Fibroblast of the aortic adventitia (primary cell): ENCODE data around the gene M1AP. TPM values are rescaled to one million over a fixed set of nuclear protein-coding genes. Genes with fewer than 3 reads are reported as not detected.
A peak's percentile ranks its signal among the peaks of the same experiment; 100 is the strongest.

Source experiments
- DNase-seq: peaks from one replicate; pipeline ENCODE4 v3.0.0-alpha.2; 2010; ENCODE audit warnings: low read depth
- H3K4me3 ChIP-seq: 2 replicates; pipeline ENCODE4 v1.5.1; 2011; ENCODE audit warnings: low read depth, mild to moderate bottlenecking, control low read depth, low read length, moderate library complexity
- total RNA-seq: library from RNA; depleted of rRNA; stranded (reverse); fragments of >200 nt; gene quantifications from 2 replicates; pipeline ENCODE4 v1.2.3, GENCODE V29; 2012; ENCODE audit warnings: low replicate concordance
- TF ChIP-seq, protein P1 (sequence below): IDR thresholded peaks from 2 replicates; pipeline ENCODE4 v1.5.1; 2011; ENCODE audit warnings: mild to moderate bottlenecking, low read length, control low read depth, inconsistent platforms; ENCODE audit not compliant: insufficient read depth

M1AP gene
- total RNA-seq, 1 donor = not detected

DNA sequence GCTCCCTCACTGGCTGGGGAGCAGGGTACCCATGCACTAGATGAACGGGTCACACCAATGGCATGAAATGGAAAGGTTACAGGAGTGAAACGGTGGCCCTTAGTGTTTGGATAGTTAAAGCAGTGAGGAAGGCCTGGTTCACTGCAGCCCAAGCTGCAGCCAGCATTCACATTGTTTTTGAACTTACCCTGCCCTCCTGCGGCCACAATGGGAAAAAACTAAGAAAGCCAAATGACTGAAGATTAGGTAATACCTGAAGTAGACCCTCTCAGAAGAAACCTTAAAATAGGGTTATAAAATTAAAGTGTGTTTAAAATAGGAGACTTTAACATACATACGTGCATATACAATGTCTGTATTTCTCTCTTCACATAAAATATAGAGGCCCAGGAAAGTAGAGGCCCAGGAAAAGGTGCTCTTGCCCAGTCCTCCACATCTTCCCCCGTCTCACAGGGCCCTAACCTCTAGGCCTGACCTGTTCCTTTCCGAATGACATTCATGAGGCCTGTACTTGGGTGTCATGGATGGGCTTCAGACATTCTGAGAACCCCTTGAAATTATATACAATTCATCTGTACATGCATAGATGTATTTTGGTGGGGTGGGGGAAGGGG lies 60.4 kb downstream of the M1AP start:
- TF ChIP-seq, protein P1, sequence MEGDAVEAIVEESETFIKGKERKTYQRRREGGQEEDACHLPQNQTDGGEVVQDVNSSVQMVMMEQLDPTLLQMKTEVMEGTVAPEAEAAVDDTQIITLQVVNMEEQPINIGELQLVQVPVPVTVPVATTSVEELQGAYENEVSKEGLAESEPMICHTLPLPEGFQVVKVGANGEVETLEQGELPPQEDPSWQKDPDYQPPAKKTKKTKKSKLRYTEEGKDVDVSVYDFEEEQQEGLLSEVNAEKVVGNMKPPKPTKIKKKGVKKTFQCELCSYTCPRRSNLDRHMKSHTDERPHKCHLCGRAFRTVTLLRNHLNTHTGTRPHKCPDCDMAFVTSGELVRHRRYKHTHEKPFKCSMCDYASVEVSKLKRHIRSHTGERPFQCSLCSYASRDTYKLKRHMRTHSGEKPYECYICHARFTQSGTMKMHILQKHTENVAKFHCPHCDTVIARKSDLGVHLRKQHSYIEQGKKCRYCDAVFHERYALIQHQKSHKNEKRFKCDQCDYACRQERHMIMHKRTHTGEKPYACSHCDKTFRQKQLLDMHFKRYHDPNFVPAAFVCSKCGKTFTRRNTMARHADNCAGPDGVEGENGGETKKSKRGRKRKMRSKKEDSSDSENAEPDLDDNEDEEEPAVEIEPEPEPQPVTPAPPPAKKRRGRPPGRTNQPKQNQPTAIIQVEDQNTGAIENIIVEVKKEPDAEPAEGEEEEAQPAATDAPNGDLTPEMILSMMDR = peak; percentile 71
- peak; percentile 85 for DNase-seq

DNA sequence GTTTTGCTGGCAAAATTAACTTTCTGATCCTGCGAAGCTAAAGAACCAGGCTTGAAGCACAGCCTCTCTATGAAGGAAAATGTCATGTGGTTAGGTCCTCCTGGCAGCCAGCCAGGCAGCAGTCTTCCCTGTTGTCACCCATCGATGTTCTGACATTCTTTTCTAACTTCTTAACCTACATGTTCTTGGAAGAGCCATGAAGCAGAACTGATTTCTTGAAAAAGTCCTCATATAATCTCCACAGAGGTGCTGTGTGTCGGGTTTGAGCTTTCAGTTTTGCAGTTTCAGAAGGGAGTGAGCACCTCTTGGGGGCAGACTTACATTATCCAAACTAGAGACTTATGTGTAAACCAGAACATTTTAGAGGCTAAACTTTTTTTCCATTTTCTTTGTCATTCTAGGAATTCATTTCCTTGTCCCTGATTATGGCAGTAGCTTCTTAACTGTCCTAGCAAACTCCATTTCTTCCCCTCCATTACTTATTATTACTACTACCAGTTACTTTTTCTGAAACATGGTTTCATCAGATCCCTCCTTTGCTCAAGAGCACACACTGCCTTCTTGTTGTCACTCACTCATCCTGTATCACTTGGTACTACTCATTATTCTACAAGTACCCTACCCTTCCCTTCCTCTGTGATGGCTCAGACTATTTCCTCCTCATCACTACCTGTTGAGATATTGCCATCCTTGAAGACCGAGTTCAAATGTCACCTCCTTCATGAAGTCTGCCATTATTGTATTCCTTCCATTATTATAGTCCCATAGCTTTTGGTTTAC lies 62.5 kb downstream of the M1AP start:
- no peak for DNase-seq
- TF ChIP-seq, protein P1 = no peak
- H3K4me3 ChIP-seq = no peak overlapping the region

More for the DNA sequence above, 60.4 kb downstream of the M1AP start:
- H3K4me3 ChIP-seq = no peak overlapping the region

- peak; percentile 59 for DNase-seq
- TF ChIP-seq, protein P1 = no peak
- H3K4me3 ChIP-seq = no peak overlapping the region
These were observed 64.0 kb downstream of the M1AP start for GRCh38 chr2:74584088-74584645.

DNA sequence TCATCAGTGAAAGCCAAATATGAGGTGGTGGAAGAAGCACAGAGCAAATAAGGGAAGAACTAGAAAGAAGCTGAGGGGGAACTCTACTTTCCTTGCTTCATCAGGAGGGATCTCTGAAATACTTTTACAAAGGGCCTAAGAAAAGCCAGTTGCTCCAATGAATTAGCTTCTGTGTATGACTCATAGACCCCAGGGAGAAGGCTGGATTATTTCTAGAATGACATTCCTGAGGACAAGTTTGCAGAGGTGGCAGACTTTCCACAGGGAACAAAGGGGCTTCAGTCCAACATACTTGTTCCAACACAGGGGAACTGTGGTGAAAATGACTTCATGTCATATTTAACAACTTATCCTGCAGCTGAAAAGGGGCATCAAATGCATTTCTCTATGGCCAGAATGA lies 64.6 kb downstream of the M1AP start:
- peak; percentile 69 for DNase-seq
- TF ChIP-seq, protein P1 = no peak
- no peak overlapping the region for H3K4me3 ChIP-seq

DNA sequence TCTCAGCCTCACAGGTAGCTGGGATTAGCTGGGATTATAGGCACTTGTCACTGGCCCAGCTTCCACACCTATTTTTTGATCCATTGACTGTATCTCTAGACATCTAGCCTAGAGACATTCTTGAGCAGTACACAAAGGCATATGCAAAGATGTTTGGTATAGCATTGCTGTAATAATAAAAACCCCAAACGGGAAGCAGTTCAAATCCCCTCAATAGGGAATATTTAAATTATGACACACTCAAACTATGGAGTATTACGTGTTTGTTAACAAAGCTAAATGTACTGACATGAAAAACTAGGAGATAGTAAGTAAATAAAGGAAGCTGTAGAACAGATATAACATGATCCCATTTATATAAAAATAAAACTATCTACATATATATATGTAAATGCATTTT lies 65.9 kb downstream of the M1AP start:
- DNase-seq = no peak
- TF ChIP-seq, protein P1 = no peak
- H3K4me3 ChIP-seq = no peak overlapping the region

DNA sequence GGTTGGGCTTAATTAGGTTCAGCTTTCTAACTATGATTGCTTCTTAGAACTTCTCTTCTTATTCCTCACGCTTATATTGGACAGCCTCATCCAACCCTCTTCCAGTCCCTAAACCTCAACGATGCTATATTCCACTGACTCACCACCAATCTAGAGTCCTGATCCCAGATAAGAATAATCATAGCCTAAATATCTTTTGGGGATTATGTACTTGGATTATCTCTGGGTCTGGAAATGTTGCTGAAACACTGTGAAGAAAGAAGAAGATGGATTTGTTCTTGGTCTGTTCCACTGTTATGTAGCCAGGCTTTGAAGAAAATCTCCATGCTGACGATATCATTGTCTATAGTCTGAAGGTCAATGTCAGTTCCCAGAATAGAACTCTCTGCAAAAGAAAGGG lies 66.7 kb downstream of the M1AP start:
- no peak for DNase-seq
- H3K4me3 ChIP-seq = no peak overlapping the region
- TF ChIP-seq, protein P1 = no peak
